HG03460 (cell line): Measurements from ENCODE around the gene CGAS.
"Not testable (repeated sequence)": the region's sequence is repeated elsewhere in the genome, so short reads cannot be mapped to it uniquely, and the experiment has no call there.

ENCODE experiments used
- ATAC-seq: cut with Tn5 transposase; IDR thresholded peaks from one replicate; pipeline ENCODE4 v1.9.1; 2021; ENCODE audit not compliant: unreplicated experiment

Gene CGAS

GRCh38 chr6:73452107-73452461 is at the start of gene CGAS:
CGAS (minus strand) TSS chr6:73452297; CDS start chr6:73452181, 116 bp downstream.
- ATAC-seq: peak; percentile 73

GRCh38 chr6:73497915-73498314 is 45.8 kb upstream of the CGAS start:
- ATAC-seq: no peak

- ATAC-seq: no peak
Measured at GRCh38 chr6:73491377-73491776, 39.3 kb upstream of the CGAS start.

GRCh38 chr6:73487473-73487872 is 35.4 kb upstream of the CGAS start:
- ATAC-seq: no peak

- no peak for ATAC-seq
Measured at GRCh38 chr6:73484438-73484837, 32.3 kb upstream of the CGAS start.

GRCh38 chr6:73481969-73482368 is 29.9 kb upstream of the CGAS start:
- ATAC-seq: no peak

GRCh38 chr6:73477407-73477806 is 25.3 kb upstream of the CGAS start:
- ATAC-seq: no peak

GRCh38 chr6:73476723-73477122 is 24.6 kb upstream of the CGAS start:
- no peak for ATAC-seq

- peak; percentile 96 for ATAC-seq
Measured at GRCh38 chr6:73471686-73472290, 19.7 kb upstream of the CGAS start.

GRCh38 chr6:73461537-73462350 is 9.6 kb upstream of the CGAS start, which contains the start of gene MTO1:
MTO1 (plus strand) TSS chr6:73461737; CDS start chr6:73461855, 118 bp downstream.
- ATAC-seq: peak; percentile 94

GRCh38 chr6:73460056-73460455 is 8.0 kb upstream of the CGAS start:
- no peak for ATAC-seq

GRCh38 chr6:73459474-73459873 is 7.4 kb upstream of the CGAS start:
- not testable (repeated sequence) for ATAC-seq

- no peak for ATAC-seq
Measured at GRCh38 chr6:73455865-73456629, 4.0 kb upstream of the CGAS start.

GRCh38 chr6:73451223-73452106 is 632 bp downstream of the CGAS start:
- ATAC-seq: peak; percentile 50

GRCh38 chr6:73443555-73443954 is 8.5 kb downstream of the CGAS start:
- ATAC-seq: no peak

GRCh38 chr6:73435236-73435635 is 16.9 kb downstream of the CGAS start:
- no peak for ATAC-seq

GRCh38 chr6:73421534-73421933 is 30.6 kb downstream of the CGAS start:
- ATAC-seq: no peak

- no peak for ATAC-seq
Measured at GRCh38 chr6:73418081-73418741, 33.9 kb downstream of the CGAS start.

GRCh38 chr6:73413102-73413501 is 39.0 kb downstream of the CGAS start:
- no peak for ATAC-seq

- ATAC-seq: no peak
Measured at GRCh38 chr6:73409395-73409794, 42.7 kb downstream of the CGAS start.
